Esophagus muscularis mucosa (tissue), 4 donors: Measurements from ENCODE around the gene SNX13. TPM values are rescaled to one million over a fixed set of nuclear protein-coding genes. Genes with fewer than 3 reads are reported as not detected.

Experiments
- DNase-seq: peaks from one replicate; pipeline ENCODE4 v3.0.0-alpha.2; 2017; ENCODE audit errors: extremely low spot score
- H3K27ac ChIP-seq, 4 donors: fragments of 200-600 bp; sonication (generic); replicated peaks in 1 of 4; 1 replicate in 3 of 4; 2 replicates in 1 of 4; pipeline ENCODE4 v1.5.1; 2016 to 2019; ENCODE audit warnings: mild to moderate bottlenecking in 1 of 4
- H3K27me3 ChIP-seq, 4 donors: fragments of 200-600 bp; sonication (generic); one replicate each; pipeline versions ENCODE4 v1.5.1 to v1.6.0; 2016 to 2019
- H3K36me3 ChIP-seq, 4 donors: fragments of 200-600 bp; sonication (generic); one replicate each; pipeline ENCODE4 v1.5.1; 2016 to 2019
- H3K4me1 ChIP-seq, 4 donors: fragments of 200-600 bp; sonication (generic); one replicate each; pipeline ENCODE4 v1.5.1; 2016 to 2019
- H3K4me3 ChIP-seq, 4 donors: fragments of 200-600 bp; sonication (generic); 1 replicate in 2 of 4; 2 replicates in 2 of 4; pipeline ENCODE4 v1.5.1; 2016 to 2019; ENCODE audit warnings: mild to moderate bottlenecking in 4 of 4, moderate library complexity in 1 of 4
- H3K9me3 ChIP-seq, 4 donors: fragments of 200-600 bp; sonication (generic); 1 replicate in 3 of 4; 2 replicates in 1 of 4; pipeline ENCODE4 v1.5.1; 2016 to 2019
- EP300 ChIP-seq: sonication (generic); formaldehyde crosslinking; IDR thresholded peaks from one replicate; pipeline ENCODE4 v1.6.1; 2017; ENCODE audit warnings: antibody characterized with exemption
- POLR2A ChIP-seq: fragments of 450-650 bp; IDR thresholded peaks from one replicate; pipeline ENCODE4 v1.6.1; 2017; ENCODE audit warnings: antibody characterized with exemption, moderate library complexity, mild to moderate bottlenecking, low read depth
- POLR2AphosphoS5 ChIP-seq, 2 donors: sonication (generic); formaldehyde crosslinking; IDR thresholded peaks; one replicate each; pipeline ENCODE4 v1.6.1; 2017; ENCODE audit warnings: antibody characterized with exemption in 2 of 2
- WGBS: methylation state at CpG from one replicate; pipeline ENCODE4 v1.1.5; 2018; 5-methylcytosine and 5-hydroxymethylcytosine counted together
- intact Hi-C: fragments of 100-400 bp; cut with DNase I; formaldehyde crosslinking; loops from one replicate; pipeline ENCODE4 v1.15.1; 2023
- total RNA-seq, 4 donors: library from RNA; depleted of rRNA; stranded (reverse); fragments of >200 nt; gene quantifications; one replicate each; pipeline versions ENCODE4 v1.1.0 to v1.2.1, GENCODE V29; 2016
- TF ChIP-seq, protein P1 (sequence below), 3 experiments: fragments of 200-600 bp in 2 of 3; fragments of 450-650 bp in 1 of 3; sonication (generic) in 2 of 3; IDR thresholded peaks; one replicate each; pipeline ENCODE4 v1.5.1; 2017 to 2019; ENCODE audit warnings: antibody characterized with exemption in 3 of 3, mild to moderate bottlenecking in 2 of 3, moderate library complexity in 1 of 3

The SNX13 gene
- total RNA-seq, 4 donors from 2014 or later = 37.9 to 51.8 (median 43.9) TPM

DNA sequence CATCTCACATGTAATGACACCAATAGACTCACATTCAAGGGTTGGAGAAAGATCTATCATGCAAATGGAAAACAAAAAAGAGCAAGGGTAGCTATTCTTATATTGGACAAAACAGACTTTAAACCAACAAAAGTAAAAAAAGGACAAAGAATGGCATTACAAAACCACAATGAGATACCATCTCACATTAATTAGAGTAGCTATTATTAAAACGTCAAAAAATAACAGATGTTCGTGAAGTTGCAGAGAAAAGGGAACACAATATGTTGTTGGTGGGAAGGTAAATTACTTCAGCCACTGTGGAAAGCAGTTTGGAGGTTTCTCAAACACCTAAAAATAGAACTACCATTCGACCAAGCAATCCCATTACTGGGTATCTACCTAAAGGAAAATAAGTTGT, 197.0 kb downstream of the SNX13 start:
- no peaks in the 10 kb centered on the region for H3K4me1 ChIP-seq
- no peak for TF ChIP-seq POLR2A
- no peak for TF ChIP-seq EP300
- TF ChIP-seq, protein P1, sequence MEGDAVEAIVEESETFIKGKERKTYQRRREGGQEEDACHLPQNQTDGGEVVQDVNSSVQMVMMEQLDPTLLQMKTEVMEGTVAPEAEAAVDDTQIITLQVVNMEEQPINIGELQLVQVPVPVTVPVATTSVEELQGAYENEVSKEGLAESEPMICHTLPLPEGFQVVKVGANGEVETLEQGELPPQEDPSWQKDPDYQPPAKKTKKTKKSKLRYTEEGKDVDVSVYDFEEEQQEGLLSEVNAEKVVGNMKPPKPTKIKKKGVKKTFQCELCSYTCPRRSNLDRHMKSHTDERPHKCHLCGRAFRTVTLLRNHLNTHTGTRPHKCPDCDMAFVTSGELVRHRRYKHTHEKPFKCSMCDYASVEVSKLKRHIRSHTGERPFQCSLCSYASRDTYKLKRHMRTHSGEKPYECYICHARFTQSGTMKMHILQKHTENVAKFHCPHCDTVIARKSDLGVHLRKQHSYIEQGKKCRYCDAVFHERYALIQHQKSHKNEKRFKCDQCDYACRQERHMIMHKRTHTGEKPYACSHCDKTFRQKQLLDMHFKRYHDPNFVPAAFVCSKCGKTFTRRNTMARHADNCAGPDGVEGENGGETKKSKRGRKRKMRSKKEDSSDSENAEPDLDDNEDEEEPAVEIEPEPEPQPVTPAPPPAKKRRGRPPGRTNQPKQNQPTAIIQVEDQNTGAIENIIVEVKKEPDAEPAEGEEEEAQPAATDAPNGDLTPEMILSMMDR (IDR thresholded peaks at IDR 0.05) = no peak
- no peak for TF ChIP-seq POLR2AphosphoS5 (IDR thresholded peaks at IDR 0.05)
- DNase-seq = no peak
- 69% methylated on average over 3 of the region's 3 CpGs for WGBS
- no peak overlapping the region for H3K27ac ChIP-seq
- no peaks in the 10 kb centered on the region for H3K36me3 ChIP-seq
- intact Hi-C loops = no loop called here
- no peaks in the 10 kb centered on the region for H3K27me3 ChIP-seq
- no peaks in the 10 kb centered on the region for H3K9me3 ChIP-seq
- no peak overlapping the region for H3K4me3 ChIP-seq

DNA sequence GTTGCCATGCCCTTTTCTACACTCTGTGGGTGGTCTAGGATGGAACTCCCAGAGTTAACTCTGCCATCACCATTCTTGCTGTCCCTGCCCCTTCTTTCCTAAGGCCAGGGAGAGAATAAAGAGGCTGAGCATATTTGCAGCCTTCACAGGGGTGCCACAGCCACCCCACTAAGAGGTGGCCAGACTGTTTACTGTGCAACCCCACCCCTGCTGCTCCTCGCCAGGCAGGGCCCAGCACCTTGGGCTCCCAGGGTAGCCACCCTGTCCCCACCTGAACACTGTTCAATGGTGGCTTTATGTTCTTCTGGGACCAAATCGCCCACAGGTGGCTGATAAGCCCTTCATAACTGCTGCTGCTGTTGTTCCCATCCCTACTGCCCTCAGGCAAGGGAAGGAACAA, 198.9 kb downstream of the SNX13 start:
- Histone ChIP-seq H3K36me3 (no peaks in the 10 kb centered on the region), H3K27ac (no peak overlapping the region), H3K4me1 (no peaks in the 10 kb centered on the region), H3K4me3 (no peak overlapping the region), H3K27me3 (no peaks in the 10 kb centered on the region), H3K9me3 (no peaks in the 10 kb centered on the region)
- 82% methylated on average over 2 of the region's 2 CpGs for WGBS
- DNase-seq = no peak
- intact Hi-C loops = no loop called here
- TF ChIP-seq POLR2AphosphoS5 (IDR thresholded peaks at IDR 0.05) = no peak
- TF ChIP-seq, protein P1 (IDR thresholded peaks at IDR 0.05) = no peak
- no peak for TF ChIP-seq POLR2A
- TF ChIP-seq EP300 = no peak

Other genes with a start within 250 kb of the SNX13 start
- not detected for gene PRPS1L1, start 87.4 kb upstream of the SNX13 start, total RNA-seq